ENCODE measurements around the gene AK1.

- no peak for TF ChIP-seq CTCF (conservative IDR thresholded peaks at IDR 0.05; ENCODE audit: low read depth, low read length)
- no peak for TF ChIP-seq EZH2 (IDR thresholded peaks at IDR 0.05; ENCODE audit: borderline replicate concordance, low read depth, low read length, poor library complexity, severe bottlenecking)
Measured at GRCh38 chr9:127847833-127848755, 29.4 kb downstream of the AK1 start.
